Muscle layer of duodenum (tissue), 2 donors: ENCODE data around the gene ARL6IP1.
A peak's percentile ranks its signal among the peaks of the same experiment; 100 is the strongest.

ENCODE experiments used
- H3K27ac ChIP-seq: one replicate; pipeline ENCODE4 v1.7.0; 2013; ENCODE audit warnings: mild to moderate bottlenecking, low read length
- H3K27me3 ChIP-seq: one replicate; pipeline ENCODE4 v1.7.0; 2013; ENCODE audit warnings: low read depth, mild to moderate bottlenecking, control low read depth, low read length
- H3K36me3 ChIP-seq, 2 donors: one replicate each; pipeline ENCODE4 v1.7.0; 2013; ENCODE audit warnings: low read length in 2 of 2, control low read depth in 1 of 2, mild to moderate bottlenecking in 1 of 2; ENCODE audit not compliant: insufficient read depth in 2 of 2, control insufficient read depth in 1 of 2
- H3K4me1 ChIP-seq, 2 donors: one replicate each; pipeline ENCODE4 v1.7.0; 2013; ENCODE audit warnings: low read length in 2 of 2, mild to moderate bottlenecking in 2 of 2, control low read depth in 1 of 2, moderate library complexity in 1 of 2; ENCODE audit not compliant: insufficient read depth in 2 of 2, control insufficient read depth in 1 of 2
- H3K4me3 ChIP-seq, 2 donors: one replicate each; pipeline ENCODE4 v1.7.0; 2013; ENCODE audit warnings: low read length in 2 of 2, low read depth in 1 of 2, mild to moderate bottlenecking in 1 of 2
- H3K9me3 ChIP-seq, 2 donors: one replicate each; pipeline ENCODE4 v1.7.0; 2013; ENCODE audit warnings: low read length in 2 of 2, control low read depth in 1 of 2, mild to moderate bottlenecking in 1 of 2; ENCODE audit not compliant: control insufficient read depth in 1 of 2
- donor health status: healthy.

Gene ARL6IP1

DNA sequence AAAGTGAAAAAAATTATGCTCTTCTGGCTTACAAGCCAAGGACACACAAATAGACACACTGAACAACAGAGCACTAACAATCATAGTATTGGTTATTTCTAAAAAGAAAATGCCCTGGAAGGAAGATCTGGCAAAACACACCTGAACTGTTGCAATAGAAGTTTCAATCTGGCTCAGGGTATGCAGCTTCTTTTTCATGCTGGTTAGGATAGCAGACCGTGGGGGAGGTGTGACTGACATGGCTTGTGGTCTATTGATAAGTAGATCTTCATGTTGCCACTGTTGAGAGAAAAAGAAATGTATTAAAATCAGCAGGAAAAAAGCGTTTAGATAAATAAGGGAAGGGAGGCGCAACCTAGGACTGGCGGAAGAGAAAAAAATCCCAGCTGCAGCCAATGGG, 26.5 kb upstream of the ARL6IP1 start:
- peaks cover 41 to 48% of the 10 kb centered on the region in 2 donors for H3K36me3 ChIP-seq
- no peaks in the 10 kb centered on the region for H3K27me3 ChIP-seq
- no peaks in the 10 kb centered on the region for H3K4me1 ChIP-seq
- H3K9me3 ChIP-seq: no peaks in the 10 kb centered on the region
- H3K4me3 ChIP-seq: no peak overlapping the region
- H3K27ac ChIP-seq: no peak overlapping the region

DNA sequence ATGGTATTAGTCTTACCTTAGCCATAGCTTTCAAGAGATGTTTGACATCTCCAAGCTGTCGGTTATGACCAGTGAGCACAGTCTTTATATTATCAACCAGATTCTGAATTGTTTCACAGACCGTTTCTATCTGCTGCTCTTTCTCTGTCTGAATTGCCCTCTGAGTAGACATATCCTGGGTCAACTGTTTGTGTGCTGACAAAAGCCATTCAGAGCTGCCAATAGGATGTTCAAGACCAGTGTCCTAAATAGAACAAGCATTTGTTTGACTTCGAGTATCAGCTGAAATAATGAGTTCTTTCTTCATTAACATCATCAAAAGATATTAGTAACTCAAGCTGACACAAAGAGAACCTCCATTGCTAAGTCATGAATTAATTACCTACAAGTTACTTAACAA, 14.9 kb upstream of the ARL6IP1 start:
- Histone ChIP-seq H3K36me3 (peaks cover 51 to 55% of the 10 kb centered on the region in 2 donors), H3K9me3 (no peaks in the 10 kb centered on the region), H3K27me3 (no peaks in the 10 kb centered on the region), H3K4me3 (no peak overlapping the region), H3K27ac (no peak overlapping the region), H3K4me1 (no peaks in the 10 kb centered on the region)

DNA sequence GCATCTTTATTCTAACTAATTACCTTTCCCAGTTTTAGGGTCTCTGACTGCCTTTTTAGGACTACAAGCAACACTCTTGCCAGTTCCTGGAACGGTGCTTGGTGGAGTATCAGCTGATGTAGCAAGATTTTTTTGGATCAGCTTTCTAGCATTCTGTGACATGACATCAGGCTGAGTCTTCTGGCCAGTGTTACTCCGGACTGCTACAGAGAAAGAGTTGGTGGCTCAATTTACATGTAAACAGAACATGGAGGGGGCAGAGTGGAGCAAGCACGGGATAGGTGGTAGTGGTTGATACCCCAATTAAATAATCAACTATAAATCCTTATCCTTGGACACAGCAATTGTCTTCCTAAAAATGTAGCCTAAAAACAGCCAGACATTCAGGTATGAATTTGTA, 10.6 kb upstream of the ARL6IP1 start:
- Histone ChIP-seq H3K27ac (no peak overlapping the region), H3K27me3 (no peaks in the 10 kb centered on the region), H3K36me3 (peaks cover 59 to 68% of the 10 kb centered on the region in 2 donors)

DNA sequence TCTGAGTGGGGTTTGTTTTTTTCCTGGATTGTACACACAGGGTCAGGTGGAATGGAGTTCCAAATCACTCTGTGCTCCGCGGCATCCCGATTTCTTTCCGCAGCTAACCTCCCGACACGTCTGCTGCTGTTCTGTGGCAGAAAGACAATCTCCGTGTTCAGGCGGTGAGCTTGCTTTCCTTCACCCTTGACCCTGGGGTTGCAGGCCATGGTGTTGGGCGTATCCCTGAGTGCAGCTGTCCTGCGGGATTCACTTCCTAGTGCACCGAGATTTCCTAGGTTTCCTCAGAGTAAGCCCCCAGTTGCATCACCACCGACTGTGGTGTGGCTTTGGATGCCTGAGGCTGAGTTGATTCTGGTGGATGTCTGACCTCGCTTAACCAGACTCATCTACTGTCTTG, 7.8 kb upstream of the ARL6IP1 start:
- Histone ChIP-seq H3K4me1 (no peaks in the 10 kb centered on the region), H3K36me3 (peaks cover 39 to 54% of the 10 kb centered on the region in 2 donors), H3K27me3 (no peaks in the 10 kb centered on the region), H3K27ac (no peak overlapping the region), H3K4me3 (no peak overlapping the region), H3K9me3 (no peaks in the 10 kb centered on the region)

More for the DNA sequence above, 10.6 kb upstream of the ARL6IP1 start:
- Histone ChIP-seq H3K9me3 (no peaks in the 10 kb centered on the region), H3K4me1 (no peaks in the 10 kb centered on the region), H3K4me3 (no peak overlapping the region)

DNA sequence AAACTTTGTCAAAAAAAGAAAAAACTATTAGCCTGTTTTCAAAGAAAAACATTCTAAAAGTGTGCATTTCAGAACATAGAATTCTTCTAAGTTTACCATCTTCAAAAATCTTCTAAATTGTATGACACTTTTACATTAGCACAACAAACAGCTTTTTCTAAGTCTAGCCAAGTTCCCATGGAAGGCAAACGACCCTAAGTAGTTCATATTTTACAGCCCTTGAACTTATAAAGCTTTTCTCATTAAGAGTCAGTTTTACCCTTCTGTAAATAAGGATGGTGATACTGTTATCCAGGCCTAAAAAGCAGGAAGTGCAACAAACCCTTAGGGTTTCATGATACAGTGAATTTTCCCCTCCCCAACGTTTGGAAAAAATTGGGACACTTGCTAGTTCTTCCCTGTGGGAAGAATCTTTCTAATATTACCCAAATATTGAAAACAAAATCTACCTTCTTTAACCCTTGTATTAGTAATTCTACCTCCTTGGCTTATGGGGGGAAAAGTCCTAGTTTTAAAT, 4.0 kb upstream of the ARL6IP1 start:
- H3K27ac ChIP-seq: no peak overlapping the region

DNA sequence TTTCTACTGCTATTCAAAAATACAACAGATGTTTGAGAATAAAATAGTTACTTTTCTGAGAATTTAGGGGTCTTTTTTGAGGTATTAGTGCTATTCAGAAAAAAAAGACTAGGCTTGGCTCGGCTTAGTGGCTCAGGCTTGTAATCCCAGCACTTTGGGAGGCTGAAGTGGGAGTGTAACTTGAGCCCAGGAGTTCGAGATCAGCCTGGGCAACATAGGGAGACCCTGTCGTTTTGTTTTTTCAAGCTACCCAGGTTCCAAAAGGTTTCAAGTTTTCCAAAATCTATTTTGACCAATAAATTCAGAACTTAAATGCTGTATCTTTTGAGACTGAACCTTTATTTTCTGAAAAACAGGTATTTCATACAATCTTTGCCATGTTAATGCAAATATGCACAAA, 3.2 kb upstream of the ARL6IP1 start:
- no peak overlapping the region for H3K27ac ChIP-seq
- no peaks in the 10 kb centered on the region for H3K27me3 ChIP-seq
- H3K9me3 ChIP-seq: no peaks in the 10 kb centered on the region
- H3K4me1 ChIP-seq: peaks cover 0 to 13% of the 10 kb centered on the region in 2 donors
- no peak overlapping the region for H3K4me3 ChIP-seq
- H3K36me3 ChIP-seq: peaks cover 16 to 29% of the 10 kb centered on the region in 2 donors

More for the DNA sequence above, 4.0 kb upstream of the ARL6IP1 start:
- Histone ChIP-seq H3K9me3 (no peaks in the 10 kb centered on the region), H3K36me3 (peaks cover 21 to 36% of the 10 kb centered on the region in 2 donors), H3K27me3 (no peaks in the 10 kb centered on the region), H3K4me1 (peaks cover 0 to 5% of the 10 kb centered on the region in 2 donors), H3K4me3 (no peak overlapping the region)

DNA sequence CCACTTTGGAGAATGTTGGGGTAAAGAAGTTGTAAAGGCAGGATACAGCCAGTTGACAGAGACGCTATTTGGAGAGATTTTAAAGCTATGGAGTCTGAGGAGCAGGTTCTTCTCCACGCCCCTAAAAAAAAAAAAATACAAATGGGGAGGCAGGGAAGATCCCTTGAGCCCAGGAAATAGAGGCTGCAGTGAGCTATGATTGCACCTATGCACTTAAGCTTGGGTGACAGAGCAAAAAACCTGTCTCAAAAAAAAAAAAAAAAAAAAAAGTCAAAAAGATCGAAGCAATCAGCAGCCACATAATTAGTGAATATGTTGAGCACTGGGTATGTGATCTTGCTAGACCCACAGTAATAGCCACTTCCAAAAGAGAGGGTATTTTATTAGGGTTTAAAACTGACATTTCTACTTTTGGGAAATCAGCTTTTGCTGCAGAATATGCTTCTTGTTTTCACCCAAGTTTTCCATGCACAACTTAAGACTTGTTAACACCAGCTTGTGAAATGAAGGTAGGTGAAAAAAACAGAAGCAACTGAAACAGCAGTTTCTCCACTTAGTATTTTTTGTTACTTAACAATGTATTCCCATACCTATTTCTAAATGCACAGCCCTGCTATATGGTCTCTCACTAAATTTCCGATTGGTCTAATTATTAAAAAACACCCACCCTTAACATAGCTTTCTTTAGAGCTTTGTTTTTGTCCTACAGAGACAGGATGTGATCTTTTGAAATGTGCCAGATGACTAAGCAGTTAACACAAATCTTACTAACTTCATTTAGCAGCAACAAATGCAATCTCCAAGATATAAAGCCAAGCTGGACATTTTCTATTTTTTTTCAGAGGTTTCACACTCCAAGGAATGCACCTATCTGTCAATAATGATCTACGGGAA, 2.5 kb upstream of the ARL6IP1 start:
- peaks cover 0 to 14% of the 10 kb centered on the region in 2 donors for H3K4me1 ChIP-seq
- H3K9me3 ChIP-seq: no peaks in the 10 kb centered on the region
- H3K4me3 ChIP-seq: no peak overlapping the region
- H3K27ac ChIP-seq: no peak overlapping the region
- no peaks in the 10 kb centered on the region for H3K27me3 ChIP-seq
- H3K36me3 ChIP-seq: peaks cover 8 to 21% of the 10 kb centered on the region in 2 donors

DNA sequence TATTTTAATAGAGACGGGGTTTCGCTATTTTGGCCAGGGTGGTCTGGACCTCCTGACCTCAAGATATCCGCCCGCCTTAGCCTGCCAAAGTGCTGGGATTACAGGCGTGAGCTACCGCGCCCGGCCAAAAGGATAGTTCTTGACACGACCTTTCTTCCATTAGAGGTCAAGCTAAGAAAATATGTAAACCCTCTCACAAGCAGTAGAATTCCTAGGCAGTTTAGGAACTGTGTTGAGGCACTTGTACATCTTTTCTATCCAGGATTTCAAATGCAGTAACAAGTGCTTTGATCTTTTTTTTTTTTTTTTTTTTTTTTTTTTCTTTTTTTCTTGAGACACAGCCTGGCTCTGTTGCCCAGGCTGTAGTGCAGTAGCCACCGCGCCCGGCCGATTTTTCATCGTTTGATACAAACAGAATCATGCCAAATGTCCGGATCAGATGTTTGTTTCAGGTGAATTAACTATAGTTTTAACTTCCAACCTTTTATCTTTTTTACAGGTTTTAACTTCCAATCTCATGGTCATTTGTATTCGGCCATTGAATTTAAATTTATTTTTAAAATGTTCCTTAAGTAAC, 1.5 kb upstream of the ARL6IP1 start:
- Histone ChIP-seq H3K4me1 (peaks cover 3 to 14% of the 10 kb centered on the region in 2 donors), H3K36me3 (peaks cover 0 to 17% of the 10 kb centered on the region in 2 donors), H3K27ac (no peak overlapping the region), H3K27me3 (no peaks in the 10 kb centered on the region), H3K9me3 (no peaks in the 10 kb centered on the region), H3K4me3 (peak overlapping the region in 1 of 2 donors; percentile 98)

DNA sequence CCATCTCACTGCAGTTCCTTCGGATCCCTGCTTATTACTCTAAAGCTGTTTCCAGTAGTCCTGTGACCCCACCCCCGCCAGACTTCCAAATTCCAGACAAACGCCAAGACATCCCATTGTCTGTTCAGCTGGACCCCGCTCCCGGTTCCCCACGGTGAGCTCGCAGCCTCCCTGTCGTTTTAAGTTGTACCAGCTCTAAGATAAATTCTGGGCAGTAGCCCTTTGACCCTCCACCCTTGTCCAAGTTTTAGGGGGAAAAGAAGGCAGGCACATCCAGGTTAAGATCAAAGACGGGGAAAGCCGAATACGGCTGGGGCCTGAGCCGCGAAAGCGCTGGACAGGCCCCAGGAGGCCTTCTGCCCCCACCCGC, 589 bp downstream of the ARL6IP1 start:
- no peaks in the 10 kb centered on the region for H3K27me3 ChIP-seq
- H3K36me3 ChIP-seq: peaks cover 0 to 17% of the 10 kb centered on the region in 2 donors
- H3K4me3 ChIP-seq: peak overlapping the region; percentile 88 to 98
- H3K4me1 ChIP-seq: peaks cover 3 to 14% of the 10 kb centered on the region in 2 donors
- H3K9me3 ChIP-seq: no peaks in the 10 kb centered on the region
- peak overlapping the region; percentile 92 for H3K27ac ChIP-seq

DNA sequence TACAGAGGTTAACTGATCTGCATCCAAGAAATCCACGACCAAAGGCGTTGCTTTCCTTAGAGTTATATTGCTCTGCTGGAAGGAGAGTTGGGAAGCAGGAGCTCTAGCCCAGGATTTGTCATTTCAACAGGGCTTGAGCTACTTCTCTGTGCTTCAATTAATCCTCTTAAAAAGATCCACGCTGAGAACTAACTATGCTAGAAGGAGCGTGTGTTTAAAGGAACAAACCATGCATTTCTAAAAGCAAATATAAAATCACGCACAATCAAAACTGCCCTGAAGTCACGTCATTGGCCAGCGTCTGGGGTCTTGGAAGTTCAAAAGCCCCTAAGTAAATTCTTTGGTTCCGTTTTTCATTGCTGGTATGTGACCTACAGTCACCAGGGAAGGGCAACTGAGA, 1.1 kb downstream of the ARL6IP1 start:
- Histone ChIP-seq H3K9me3 (no peaks in the 10 kb centered on the region), H3K27me3 (no peaks in the 10 kb centered on the region), H3K4me1 (peaks cover 3 to 14% of the 10 kb centered on the region in 2 donors), H3K27ac (peak overlapping the region; percentile 92), H3K4me3 (peak overlapping the region; percentile 88 to 98), H3K36me3 (peaks cover 0 to 22% of the 10 kb centered on the region in 2 donors)

DNA sequence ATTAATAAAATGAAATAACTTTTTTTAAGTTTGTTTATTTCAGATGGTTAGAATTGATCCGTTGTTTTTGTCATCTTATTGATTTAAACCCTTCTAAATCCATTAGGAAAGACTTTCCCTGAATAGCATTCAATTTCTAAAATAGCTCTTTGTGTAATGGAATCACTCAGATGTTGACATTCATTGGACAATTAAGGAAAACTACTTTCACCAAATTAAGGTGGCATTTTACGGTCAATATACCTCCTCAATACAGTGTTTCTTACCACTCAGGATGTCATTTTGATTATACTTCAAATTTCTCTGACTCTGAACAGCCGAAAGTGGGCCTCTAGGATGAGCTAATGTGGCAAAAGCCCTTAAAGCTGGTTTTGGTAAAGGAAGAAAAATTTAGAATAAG, 1.8 kb downstream of the ARL6IP1 start:
- no peak overlapping the region for H3K27ac ChIP-seq
- no peaks in the 10 kb centered on the region for H3K27me3 ChIP-seq
- no peaks in the 10 kb centered on the region for H3K9me3 ChIP-seq
- H3K4me1 ChIP-seq: peaks cover 3 to 14% of the 10 kb centered on the region in 2 donors
- H3K36me3 ChIP-seq: peaks cover under 1 to 26% of the 10 kb centered on the region in 2 donors
- peak overlapping the region in 1 of 2 donors; percentile 98 for H3K4me3 ChIP-seq
